ENCODE measurements around the gene GLOD5. TPM values are rescaled to one million over a fixed set of nuclear protein-coding genes. Genes with fewer than 3 reads are reported as not detected.

The GLOD5 gene
- total and polyA plus RNA-seq, 2 of the 8 experiments (the other 6 are each of a cell fraction or from before 2014, with no cell fraction given) = 0.18 TPM; not detected in 1

DNA sequence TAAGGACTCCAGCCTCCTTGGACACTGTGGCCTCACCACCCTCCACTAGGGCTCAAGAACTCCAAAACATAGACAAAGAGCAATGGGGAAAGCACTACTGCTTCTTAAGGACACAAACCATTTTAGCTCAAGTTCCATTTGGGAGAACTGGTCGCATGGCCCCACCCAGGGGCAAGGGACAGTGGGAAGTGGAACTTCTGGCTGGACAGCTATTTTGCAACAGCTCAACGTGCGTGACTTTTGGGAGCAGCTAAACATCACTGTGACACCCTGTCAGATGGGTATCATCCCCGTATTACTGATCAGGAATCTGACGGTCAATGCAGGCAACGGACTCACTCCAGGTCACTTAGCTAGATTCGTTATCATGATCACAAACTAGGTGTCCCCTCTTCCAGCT is 9.0 kb upstream of the GLOD5 start:
- ChIA-PET CTCF (ENCODE audit: partially characterized antibody) (no interaction called here), POLR2A (ENCODE audit: partially characterized antibody) (no interaction called here)
- Histone ChIP-seq H2AFZ (ENCODE audit: low read length) (no peak overlapping the region), H3K4ac (replicated peaks; ENCODE audit: insufficient read length, low read depth, low read length) (no peak overlapping the region), H3K36me3 (ENCODE audit: control insufficient read depth in 2 of 4, insufficient read depth in 4 of 4, low read length in 3 of 4) (no peaks in the 10 kb centered on the region), H3K18ac (ENCODE audit: extremely low read depth, low read length) (no peak overlapping the region), H3K27me3 (replicated peaks in 1 of 4; ENCODE audit: control insufficient read depth in 3 of 4, extremely low read depth in 1 of 4, insufficient read depth in 3 of 4, low read length in 3 of 4) (no peaks in the 10 kb centered on the region), H4K5ac (ENCODE audit: insufficient read length, low read depth, low read length) (no peak overlapping the region), H3K9me3 (ENCODE audit: insufficient read depth in 2 of 2, low read depth in 1 of 2, low read length in 1 of 2) (no peaks in the 10 kb centered on the region), H3K9ac (replicated peaks in 1 of 4; ENCODE audit: extremely low read depth in 1 of 4, low read depth in 3 of 4, low read length in 3 of 4) (no peak overlapping the region), H3K79me2 (ENCODE audit: control insufficient read depth in 1 of 2, insufficient read depth in 2 of 2, low read length in 2 of 2) (no peaks in the 10 kb centered on the region), H3K4me2 (ENCODE audit: insufficient read depth in 1 of 2, low read depth in 2 of 2, low read length in 2 of 2) (no peak overlapping the region), H3K56ac (replicated peaks; ENCODE audit: insufficient read length, low read depth, low read length) (no peak overlapping the region), H2BK15ac (ENCODE audit: low read length) (no peak overlapping the region), H3K4me1 (replicated peaks in 1 of 4; ENCODE audit: control insufficient read depth in 3 of 4, insufficient read depth in 4 of 4, low read length in 3 of 4) (no peaks in the 10 kb centered on the region), H3K14ac (ENCODE audit: insufficient read length) (no peak overlapping the region), H3K4me3 (ENCODE audit: extremely low read depth in 1 of 4, insufficient read depth in 2 of 4, low read depth in 3 of 4, low read length in 4 of 4) (no peak overlapping the region), H2BK5ac (ENCODE audit: low read depth, low read length) (no peak overlapping the region), H2BK120ac (replicated peaks; ENCODE audit: low read depth, low read length) (no peak overlapping the region), H2AK5ac (ENCODE audit: low read depth, low read length) (no peak overlapping the region), H3K23me2 (ENCODE audit: low read depth, low read length) (no peaks in the 10 kb centered on the region), H4K20me1 (replicated peaks in 1 of 2; ENCODE audit: control insufficient read depth in 1 of 2, insufficient read depth in 2 of 2, low read length in 2 of 2) (no peaks in the 10 kb centered on the region), H3K23ac (ENCODE audit: insufficient read length) (no peak overlapping the region), H3K27ac (ENCODE audit: low read depth, low read length) (no peak overlapping the region), H2BK20ac (ENCODE audit: low read length) (no peak overlapping the region), H3K79me1 (ENCODE audit: low read depth, low read length) (no peaks in the 10 kb centered on the region), H4K8ac (ENCODE audit: extremely low read depth, insufficient read depth, low read length) (no peak overlapping the region), H4K91ac (replicated peaks; ENCODE audit: insufficient read length, low read length) (no peak overlapping the region), H2BK12ac (ENCODE audit: low read depth, low read length) (no peak overlapping the region)
- WGBS, 2 experiments (ENCODE audit: extremely low coverage in 1 of 2, insufficient coverage in 1 of 2, insufficient read length in 1 of 2, insufficient replicate concordance in 2 of 2, low coverage in 1 of 2, low lambda C conversion rate in 2 of 2, missing lambda C conversion rate in 1 of 2) = 88% methylated on average over 7 of the region's 7 CpGs; no CpG with 5 or more reads in 1 of the 2 experiments
- no peak for DNase-seq (ENCODE audit: low read depth in 1 of 2, low spot score in 2 of 2)
- no peak for FAIRE-seq
- no peak for TF ChIP-seq NANOG (IDR thresholded peaks at IDR 0.05; ENCODE audit: insufficient read depth, low read depth, low read length, poor library complexity, severe bottlenecking)
- no peak for TF ChIP-seq SUZ12 (IDR thresholded peaks at IDR 0.05; ENCODE audit: low read length)
- TF ChIP-seq EGR1 (IDR thresholded peaks at IDR 0.05; ENCODE audit: borderline replicate concordance, low read depth, low read length) = no peak
- TF ChIP-seq CEBPB (IDR thresholded peaks at IDR 0.05; ENCODE audit: low read depth, low read length) = no peak
- no peak for TF ChIP-seq USF2 (IDR thresholded peaks at IDR 0.05; ENCODE audit: low read length)
- TF ChIP-seq KDM1A (IDR thresholded peaks at IDR 0.05; ENCODE audit: borderline replicate concordance, low read length) = no peak
- TF ChIP-seq TBP (IDR thresholded peaks at IDR 0.05; ENCODE audit: low read depth, low read length) = no peak
- TF ChIP-seq SRF (IDR thresholded peaks at IDR 0.05; ENCODE audit: low read depth, low read length) = no peak
- TF ChIP-seq SP4 (IDR thresholded peaks at IDR 0.05; ENCODE audit: low read length) = no peak
- no peak for TF ChIP-seq BRCA1 (IDR thresholded peaks at IDR 0.05; ENCODE audit: low read depth, low read length)

Measured in H1 (cell line).